Activated T-cell treated with anti-CD3 and anti-CD28 coated beads, Interleukin-2, amount 50 U/mL, for 4 hours (primary cell): ENCODE measurements around the gene SERPINA1. TPM values are rescaled to one million over a fixed set of nuclear protein-coding genes. Genes with fewer than 3 reads are reported as not detected.

Source experiments
- total RNA-seq, 3 donors: library from RNA; stranded (reverse); gene quantifications; one replicate each; pipeline ENCODE4 v1.2.1, GENCODE V29; 2021

Gene SERPINA1
- total RNA-seq, 3 donors from 2014 or later, result 4.8 to 5.3 (median 4.9) TPM

Other genes with a start within 250 kb of the SERPINA1 start
- 1 to 10 TPM; 2.0 to 4.2 (median 2.8) TPM for gene PPP4R4, start 214.3 kb downstream of the SERPINA1 start, total RNA-seq
- not detected for gene SERPINA10, start 95.3 kb downstream of the SERPINA1 start, total RNA-seq
- gene SERPINA6, start 65.3 kb downstream of the SERPINA1 start, total RNA-seq, result not detected
- not detected for gene SERPINA2, start 21.9 kb downstream of the SERPINA1 start, total RNA-seq
- gene SERPINA11, start 64.2 kb upstream of the SERPINA1 start, total RNA-seq, result not detected
- gene SERPINA9, start 87.6 kb upstream of the SERPINA1 start, total RNA-seq, result not detected
- not detected for gene SERPINA12, start 120.9 kb upstream of the SERPINA1 start, total RNA-seq
- not detected for gene SERPINA4, start 172.8 kb upstream of the SERPINA1 start, total RNA-seq
- gene SERPINA5, start 192.8 kb upstream of the SERPINA1 start, total RNA-seq, result under 1 TPM; 0.29 to 0.58 (median 0.38) TPM
- gene SERPINA3, start 223.8 kb upstream of the SERPINA1 start, total RNA-seq, result 1 to 10 TPM; 1.9 to 2.6 (median 2.4) TPM